ENCODE measurements around the gene PNPLA8.

The PNPLA8 gene

DNA sequence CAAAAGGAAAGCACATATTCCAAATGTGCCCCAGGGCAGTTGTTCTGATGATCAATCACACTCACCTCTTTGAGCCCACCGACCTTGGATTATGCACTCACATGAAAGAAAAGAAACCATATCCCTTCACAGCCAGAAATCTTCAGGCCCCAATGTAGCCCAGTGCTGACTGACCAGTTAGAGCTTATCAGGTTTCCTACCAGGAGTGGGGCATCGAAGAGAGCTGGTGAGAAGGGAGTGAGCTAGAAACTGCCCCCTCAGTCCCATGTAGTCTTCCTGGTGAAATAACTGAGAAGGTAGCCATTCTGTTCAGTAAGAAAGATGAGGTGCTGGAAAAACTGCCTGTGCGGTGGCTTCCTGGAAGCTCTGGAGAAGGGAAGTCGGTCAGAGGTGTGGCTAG is 101.9 kb downstream of the PNPLA8 start:
- in situ Hi-C loops (cut with MboI; ENCODE audit: low sequenced_read_pairs, unreplicated experiment): no loop called here
- DNase-seq (ENCODE audit: low spot score): no peak
- TF ChIP-seq, protein P1, sequence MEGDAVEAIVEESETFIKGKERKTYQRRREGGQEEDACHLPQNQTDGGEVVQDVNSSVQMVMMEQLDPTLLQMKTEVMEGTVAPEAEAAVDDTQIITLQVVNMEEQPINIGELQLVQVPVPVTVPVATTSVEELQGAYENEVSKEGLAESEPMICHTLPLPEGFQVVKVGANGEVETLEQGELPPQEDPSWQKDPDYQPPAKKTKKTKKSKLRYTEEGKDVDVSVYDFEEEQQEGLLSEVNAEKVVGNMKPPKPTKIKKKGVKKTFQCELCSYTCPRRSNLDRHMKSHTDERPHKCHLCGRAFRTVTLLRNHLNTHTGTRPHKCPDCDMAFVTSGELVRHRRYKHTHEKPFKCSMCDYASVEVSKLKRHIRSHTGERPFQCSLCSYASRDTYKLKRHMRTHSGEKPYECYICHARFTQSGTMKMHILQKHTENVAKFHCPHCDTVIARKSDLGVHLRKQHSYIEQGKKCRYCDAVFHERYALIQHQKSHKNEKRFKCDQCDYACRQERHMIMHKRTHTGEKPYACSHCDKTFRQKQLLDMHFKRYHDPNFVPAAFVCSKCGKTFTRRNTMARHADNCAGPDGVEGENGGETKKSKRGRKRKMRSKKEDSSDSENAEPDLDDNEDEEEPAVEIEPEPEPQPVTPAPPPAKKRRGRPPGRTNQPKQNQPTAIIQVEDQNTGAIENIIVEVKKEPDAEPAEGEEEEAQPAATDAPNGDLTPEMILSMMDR (IDR thresholded peaks at IDR 0.05; ENCODE audit: borderline replicate concordance, control extremely low read depth, extremely low read depth, insufficient read depth, missing control alignments): no peak

DNA sequence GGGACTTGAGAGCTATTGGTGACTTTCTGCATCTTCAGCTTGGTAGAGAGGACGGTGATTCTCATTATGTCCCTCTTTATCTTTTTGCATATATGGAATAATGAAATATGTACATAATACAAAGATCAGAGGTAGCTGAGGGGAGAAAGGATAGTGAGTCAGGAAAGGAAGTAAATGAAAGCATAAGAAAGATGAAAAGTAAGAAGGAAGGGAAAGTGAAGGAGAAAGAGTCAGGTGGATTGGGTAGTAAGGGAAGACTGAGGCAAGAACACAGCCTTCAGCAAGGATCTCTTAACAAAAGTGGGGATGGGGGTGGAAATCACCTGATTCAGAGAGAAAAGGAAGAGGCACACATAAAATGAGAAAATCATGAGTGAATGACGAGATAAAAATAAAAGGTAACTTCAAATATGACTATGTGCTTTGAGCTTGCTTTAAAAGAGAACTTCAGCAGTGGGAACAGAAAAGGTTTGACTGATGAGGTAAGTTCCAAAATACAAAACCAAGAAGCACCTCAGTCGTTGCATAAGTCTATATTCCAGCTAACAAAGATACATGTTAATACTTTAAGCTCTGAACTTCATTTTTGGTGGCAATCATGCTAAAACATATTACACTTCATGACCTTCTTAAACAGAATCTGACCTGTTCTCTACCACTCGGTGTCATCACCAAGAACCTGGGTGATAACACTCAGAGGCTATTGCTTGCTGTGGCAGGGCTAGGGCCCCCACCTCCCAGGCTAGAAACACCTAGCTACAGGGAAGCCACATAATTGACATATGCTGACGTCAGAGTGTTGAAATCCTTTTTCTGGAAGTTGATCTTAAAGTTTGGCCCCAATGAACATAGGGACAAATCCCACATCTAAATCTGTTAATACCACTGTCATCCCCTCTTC is 102.6 kb downstream of the PNPLA8 start:
- TF ChIP-seq, protein P1 (IDR thresholded peaks at IDR 0.05; ENCODE audit: borderline replicate concordance, control extremely low read depth, extremely low read depth, insufficient read depth, missing control alignments): no peak
- in situ Hi-C loops (cut with MboI; ENCODE audit: low sequenced_read_pairs, unreplicated experiment): no loop called here
- no peak for DNase-seq (ENCODE audit: low spot score)

DNA sequence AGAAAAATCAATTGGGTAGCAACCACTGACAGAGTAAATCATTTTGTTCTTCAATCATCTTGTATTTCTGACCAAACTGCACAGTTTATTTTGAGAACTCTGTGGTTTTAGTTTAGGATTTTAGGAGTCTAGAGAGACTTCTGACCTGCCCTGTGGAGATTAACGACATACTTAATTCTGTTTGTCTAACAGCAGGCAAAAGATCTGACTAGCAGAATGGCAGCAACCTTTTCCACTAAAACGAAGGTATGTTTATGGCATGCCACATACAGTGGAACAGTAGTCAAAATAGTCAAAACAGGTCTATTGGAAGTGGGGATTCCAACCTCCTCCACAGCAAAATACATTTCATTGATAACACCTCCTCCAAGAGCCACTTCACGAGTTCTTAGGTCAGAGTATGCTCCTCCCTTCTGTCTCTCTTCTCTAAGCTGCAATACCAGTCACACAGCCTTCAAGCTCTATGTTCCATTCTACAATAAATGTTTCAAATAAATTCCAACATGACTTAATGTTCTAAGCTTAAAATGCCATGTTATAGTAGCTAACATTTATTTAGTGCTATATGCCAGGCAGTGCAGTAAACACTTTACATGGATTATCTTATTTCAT is 104.1 kb downstream of the PNPLA8 start:
- TF ChIP-seq, protein P1 (IDR thresholded peaks at IDR 0.05; ENCODE audit: borderline replicate concordance, control extremely low read depth, extremely low read depth, insufficient read depth, missing control alignments): no peak
- DNase-seq (ENCODE audit: low spot score): no peak
- in situ Hi-C loops (cut with MboI; ENCODE audit: low sequenced_read_pairs, unreplicated experiment): no loop called here
